ENCODE measurements around the gene FYN.

FYN gene

GRCh38 chr6:111676383-111676782 lies 196.9 kb downstream of the FYN start:
- DNase-seq: no peak

DNA sequence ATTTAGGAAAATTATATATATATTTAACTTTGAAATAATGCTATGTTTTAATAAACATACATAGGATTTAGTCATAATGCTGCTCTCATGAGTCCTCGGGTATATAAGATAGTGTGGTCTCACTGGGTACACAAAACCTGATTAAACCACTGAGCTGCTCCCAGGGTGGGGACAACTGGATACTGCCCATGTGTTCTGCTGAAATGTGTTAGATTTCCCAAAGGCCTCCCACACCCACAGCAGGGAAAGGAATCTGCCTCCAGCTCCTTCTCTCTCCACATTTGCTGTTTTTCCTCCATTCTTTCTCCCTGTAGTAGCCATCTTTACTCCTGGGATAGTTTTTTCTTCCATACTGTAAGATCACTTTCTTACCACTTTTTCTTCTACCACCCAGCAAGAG lies 198.4 kb downstream of the FYN start:
- DNase-seq: no peak

DNA sequence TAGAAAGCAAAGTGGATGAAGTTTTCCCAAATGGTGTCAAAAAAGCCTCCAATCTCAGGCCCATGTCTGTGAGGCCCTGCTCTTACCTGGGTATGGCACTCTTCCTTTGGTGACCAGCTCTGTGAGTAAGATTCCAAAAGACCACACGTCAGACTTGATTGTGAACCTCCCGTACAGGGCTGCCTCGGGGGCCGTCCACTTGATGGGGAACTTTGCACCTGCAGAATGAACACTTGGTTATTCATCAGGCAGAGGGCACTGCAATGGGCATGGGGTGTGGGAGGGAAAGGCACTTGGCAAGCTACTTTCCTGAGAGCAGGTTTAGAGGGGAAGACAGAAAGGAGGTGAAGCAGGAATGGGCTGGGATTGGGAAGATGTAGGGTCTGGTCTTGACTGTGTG lies 198.8 kb downstream of the FYN start:
- no peak for DNase-seq

GRCh38 chr6:111673937-111674336 lies 199.3 kb downstream of the FYN start:
- DNase-seq: no peak

- DNase-seq: no peak
Observed at GRCh38 chr6:111673532-111673931, 199.7 kb downstream of the FYN start.

- no peak for DNase-seq
Observed at GRCh38 chr6:111672761-111673450, 200.3 kb downstream of the FYN start.

GRCh38 chr6:111669326-111669725 lies 203.9 kb downstream of the FYN start:
- DNase-seq: no peak

- no peak for DNase-seq
Observed at GRCh38 chr6:111668410-111668809, 204.8 kb downstream of the FYN start.

- DNase-seq: no peak
Observed at GRCh38 chr6:111667931-111668330, 205.3 kb downstream of the FYN start.

GRCh38 chr6:111666847-111667246 lies 206.4 kb downstream of the FYN start:
- DNase-seq: no peak

DNA sequence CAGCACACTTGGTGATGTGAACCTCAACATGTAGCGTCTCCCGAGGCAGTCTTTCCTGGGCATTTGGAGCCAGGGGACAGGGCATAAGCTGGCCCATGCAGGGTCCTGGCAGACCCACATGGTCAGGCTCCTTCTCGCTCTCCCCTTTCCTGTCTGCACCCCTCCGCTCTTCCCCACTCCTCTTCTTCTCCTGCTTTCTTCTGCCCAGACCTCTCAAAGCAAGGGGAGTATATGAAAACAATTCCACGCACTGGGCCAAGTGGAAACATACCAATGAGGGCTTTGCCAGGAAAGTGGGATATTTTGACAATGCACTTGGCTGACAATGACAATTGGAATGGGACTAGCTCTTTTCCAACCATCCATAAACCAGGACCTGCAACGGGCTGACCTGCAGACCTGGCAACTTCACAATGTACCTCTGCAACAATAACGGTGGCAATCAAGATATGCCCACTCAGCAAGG lies 208.7 kb downstream of the FYN start:
- no peak for DNase-seq

GRCh38 chr6:111663692-111664564 lies 209.3 kb downstream of the FYN start:
- DNase-seq: no peak

DNA sequence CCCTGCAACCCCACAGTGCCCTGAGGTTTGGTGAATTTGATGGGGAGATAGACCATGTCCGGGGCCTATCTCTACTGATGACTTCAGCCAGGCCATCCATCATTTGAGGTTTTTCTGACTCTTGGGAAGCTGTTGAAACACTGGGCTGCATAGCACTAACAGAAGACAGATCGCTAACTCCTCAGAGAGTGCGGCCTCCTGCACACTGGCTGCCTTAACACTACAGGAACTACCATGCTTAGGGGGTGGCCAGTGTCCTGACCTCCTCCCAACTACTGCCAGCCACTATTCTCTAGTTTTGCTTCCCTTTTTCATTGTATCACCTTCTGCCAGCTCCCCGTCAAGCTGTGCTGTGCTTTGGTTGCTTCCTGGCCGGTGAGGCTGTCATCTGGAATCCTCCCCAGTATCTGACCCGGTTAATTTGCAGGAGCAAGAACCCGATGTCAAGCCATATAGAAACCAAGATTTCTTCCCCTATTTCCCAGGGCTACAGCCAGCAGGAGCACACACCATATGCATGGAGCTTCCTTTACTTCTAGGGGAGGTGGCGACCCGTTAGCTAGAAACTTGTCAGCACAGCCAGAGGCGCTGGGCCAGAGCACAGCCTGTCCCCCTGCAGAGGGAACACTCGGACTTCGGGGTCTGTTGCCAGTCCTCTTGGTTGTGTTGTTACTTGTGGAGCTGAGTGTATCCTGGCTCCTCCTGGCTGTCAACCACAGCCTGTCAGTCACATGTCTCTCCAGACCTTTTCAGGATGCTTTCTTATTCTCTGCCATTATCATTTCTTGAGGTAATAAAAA lies 210.3 kb downstream of the FYN start:
- no peak for DNase-seq

GRCh38 chr6:111662072-111662793 lies 211.0 kb downstream of the FYN start:
- no peak for DNase-seq

- DNase-seq: no peak
Observed at GRCh38 chr6:111661541-111662061, 211.7 kb downstream of the FYN start.

DNA sequence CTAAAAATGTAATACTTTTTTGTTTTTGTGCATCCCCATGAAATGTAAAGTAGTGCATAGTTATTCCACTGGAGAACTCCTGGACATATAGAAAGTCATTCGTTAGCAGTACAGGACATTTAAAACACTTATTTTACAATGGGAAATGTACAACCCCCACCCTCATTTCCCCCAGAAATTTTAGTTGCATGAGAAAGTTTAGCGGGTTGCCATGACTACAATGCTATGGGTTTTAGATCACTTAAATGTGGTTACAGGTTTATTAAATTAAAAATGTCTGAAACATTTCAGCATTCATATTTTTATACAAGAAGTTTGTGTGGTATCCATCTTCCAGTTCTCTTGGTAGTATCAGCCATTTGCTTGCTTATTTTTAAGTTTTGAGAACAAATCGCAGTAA lies 212.7 kb downstream of the FYN start:
- DNase-seq: no peak

DNA sequence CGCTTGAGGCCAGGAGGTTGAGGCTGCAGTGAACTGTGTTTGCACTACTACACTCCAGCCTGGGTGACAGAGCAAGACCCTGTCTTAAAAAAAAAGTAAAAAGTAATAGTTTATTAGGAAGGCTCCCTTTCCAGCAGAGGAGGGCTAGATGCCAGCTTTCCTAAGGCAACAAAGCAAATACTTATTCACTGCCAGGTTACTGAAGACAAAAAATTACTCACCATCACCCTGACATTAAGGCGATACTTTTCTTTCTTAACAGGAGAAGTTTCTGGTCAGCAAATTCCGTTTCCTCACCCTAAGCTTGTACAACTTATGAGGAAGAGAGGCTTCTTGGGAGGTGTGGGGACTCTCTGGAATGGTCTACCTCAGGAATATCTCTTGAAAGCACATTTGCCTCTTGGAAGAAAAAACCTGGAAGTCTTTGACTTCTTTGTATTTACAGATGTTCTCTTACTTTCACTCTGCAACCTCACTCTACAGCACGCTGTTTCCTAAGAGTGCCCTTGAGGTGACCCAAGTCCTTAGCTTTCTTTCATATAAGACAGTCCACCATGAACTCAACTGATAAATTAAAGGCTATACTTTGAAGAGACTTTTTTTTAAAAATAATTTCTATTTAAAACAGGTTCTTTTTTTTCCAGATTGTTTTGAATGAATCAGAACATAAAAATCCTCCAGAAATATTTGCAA lies 214.6 kb downstream of the FYN start:
- DNase-seq: no peak

GRCh38 chr6:111657146-111657545 lies 216.1 kb downstream of the FYN start:
- no peak for DNase-seq

DNA sequence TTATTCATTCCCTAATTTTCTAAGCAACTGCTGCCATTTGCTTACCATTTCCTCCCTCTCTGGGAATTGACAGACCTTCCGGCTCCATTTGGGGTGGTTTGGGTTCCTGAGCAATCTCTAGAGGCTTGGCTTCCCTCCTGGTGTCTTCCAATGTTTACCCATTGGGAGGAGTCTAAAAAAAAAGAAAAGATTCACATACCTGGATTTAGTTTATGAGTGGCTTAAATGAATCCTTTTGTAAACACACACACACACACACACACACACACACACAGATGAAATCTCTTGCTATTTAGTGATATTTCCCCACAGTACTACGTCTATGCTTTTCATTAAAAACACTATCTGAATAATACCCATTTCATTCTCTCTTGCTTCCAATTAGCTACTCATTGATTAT lies 219.3 kb downstream of the FYN start:
- DNase-seq: no peak

DNA sequence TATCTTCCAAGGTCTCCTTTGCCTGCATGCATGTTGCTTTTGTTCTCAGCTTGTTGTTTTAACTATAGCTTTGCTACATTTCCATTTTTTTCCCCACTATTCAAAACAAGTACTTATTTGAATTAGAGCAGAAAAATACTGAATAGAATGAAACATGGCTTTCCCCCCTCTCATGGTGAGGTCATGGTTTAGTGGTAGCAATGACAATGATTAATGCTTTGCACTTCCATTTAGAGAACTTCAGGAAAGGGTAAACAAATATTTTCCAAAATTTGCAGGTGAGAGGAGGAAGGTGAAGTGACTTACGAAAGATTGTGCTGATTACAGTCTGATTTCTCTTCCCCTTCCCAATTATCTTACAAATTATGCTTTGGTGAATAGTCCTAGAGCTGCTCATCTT lies 219.8 kb downstream of the FYN start:
- no peak for DNase-seq

- DNase-seq: no peak
Observed at GRCh38 chr6:111652156-111652555, 221.1 kb downstream of the FYN start.

Data from activated CD8-positive, alpha-beta memory T cell treated with anti-CD3 and anti-CD28 coated beads, Interleukin-2, amount 50 U/mL, for 48 hours (primary cell).